Keratinocyte (primary cell): ENCODE data around the gene ZNF732. TPM values are rescaled to one million over a fixed set of nuclear protein-coding genes. Genes with fewer than 3 reads are reported as not detected.
"Not testable (repeated sequence)": the region's sequence is repeated elsewhere in the genome, so short reads cannot be mapped to it uniquely, and the experiment has no call there.

Experiments
- DNase-seq: peaks from one replicate; pipeline ENCODE4 v3.0.0-alpha.2; 2011; ENCODE audit warnings: low read depth, missing footprints, low spot score
- FAIRE-seq: peaks from 2 replicates; lab custom pipeline; 2011; peaks lifted over from hg19 to GRCh38; lab: Jason Lieb, UNC
- H2AFZ ChIP-seq: 2 replicates; pipeline ENCODE4 v1.6.0; 2012; ENCODE audit warnings: low read length, control low read depth, inconsistent platforms; ENCODE audit not compliant: control insufficient read depth
- H3K27ac ChIP-seq: 2 replicates; pipeline ENCODE4 v1.5.1; 2011; ENCODE audit warnings: low read length; ENCODE audit not compliant: control insufficient read depth, insufficient read depth
- H3K27me3 ChIP-seq: 3 replicates; pipeline ENCODE4 v1.6.0; 2011; ENCODE audit warnings: low read length; ENCODE audit not compliant: control insufficient read depth, insufficient read depth; ENCODE audit errors: extremely low read depth
- H3K36me3 ChIP-seq, 2 experiments: 2 replicates in 1 of 2; 3 replicates in 1 of 2; pipeline ENCODE4 v1.5.1; 2011; ENCODE audit warnings: low read length in 2 of 2, mild to moderate bottlenecking in 1 of 2; ENCODE audit not compliant: control insufficient read depth in 2 of 2, insufficient read depth in 2 of 2; ENCODE audit errors: extremely low read depth in 1 of 2
- H3K4me1 ChIP-seq: 3 replicates; pipeline ENCODE4 v1.5.1; 2011; ENCODE audit warnings: low read length; ENCODE audit not compliant: control insufficient read depth, insufficient read depth; ENCODE audit errors: extremely low read depth
- H3K4me2 ChIP-seq: 3 replicates; pipeline ENCODE4 v1.6.0; 2011; ENCODE audit warnings: low read depth, low read length; ENCODE audit not compliant: control insufficient read depth, insufficient read depth; ENCODE audit errors: extremely low read depth
- H3K4me3 ChIP-seq, 3 experiments: fragments of 200-600 bp in 1 of 3; sonication (generic) in 1 of 3; 2 replicates in 2 of 3; 3 replicates in 1 of 3; pipeline ENCODE4 v1.5.1; 2011 to 2016; ENCODE audit warnings: low read length in 3 of 3, mild to moderate bottlenecking in 3 of 3, control low read depth in 2 of 3, inconsistent platforms in 1 of 3, low read depth in 1 of 3, mixed read lengths in 1 of 3, mixed run types in 1 of 3, moderate library complexity in 1 of 3; ENCODE audit not compliant: control insufficient read depth in 2 of 3, insufficient read depth in 2 of 3; ENCODE audit errors: extremely low read depth in 1 of 3
- H3K79me2 ChIP-seq: 2 replicates; pipeline ENCODE4 v1.6.0; 2012; ENCODE audit warnings: low read length; ENCODE audit not compliant: control insufficient read depth, insufficient read depth
- H3K9ac ChIP-seq: 3 replicates; pipeline ENCODE4 v1.6.0; 2011; ENCODE audit warnings: low read length; ENCODE audit not compliant: control insufficient read depth, insufficient read depth; ENCODE audit errors: extremely low read depth
- H3K9me1 ChIP-seq: 3 replicates; pipeline ENCODE4 v1.6.0; 2011; ENCODE audit warnings: low read length; ENCODE audit not compliant: control insufficient read depth, insufficient read depth; ENCODE audit errors: extremely low read depth
- H3K9me3 ChIP-seq: 2 replicates; pipeline ENCODE4 v1.5.1; 2012; ENCODE audit warnings: low read depth, low read length; ENCODE audit not compliant: control insufficient read depth
- H4K20me1 ChIP-seq: 3 replicates; pipeline ENCODE4 v1.6.0; 2011; ENCODE audit warnings: low read length; ENCODE audit not compliant: control insufficient read depth, insufficient read depth; ENCODE audit errors: extremely low read depth
- CTCF ChIP-seq, 3 experiments: IDR thresholded peaks in 1 of 3; conservative IDR thresholded peaks in 1 of 3; optimal IDR thresholded peaks in 1 of 3; 2 replicates in 2 of 3; 3 replicates in 1 of 3; pipeline versions ENCODE3 to v1.5.1; 2011; ENCODE audit warnings: low read length in 3 of 3, mild to moderate bottlenecking in 3 of 3, moderate library complexity in 2 of 3, control low read depth in 1 of 3, inconsistent platforms in 1 of 3; ENCODE audit not compliant: insufficient read depth in 2 of 3; ENCODE audit errors: extremely low read depth in 1 of 3
- EZH2 ChIP-seq: IDR thresholded peaks from one replicate; pipeline ENCODE4 v1.6.1; 2012; ENCODE audit warnings: inconsistent platforms, mild to moderate bottlenecking, low read length, moderate library complexity
- dilution Hi-C: fragments of 300-500 bp; cut with MboI; formaldehyde crosslinking; loops from one replicate; pipeline ENCODE4 v1.7.0; 2020; ENCODE audit warnings: low sequenced_read_pairs; ENCODE audit not compliant: extremely low pct_ligation_motif_present
- polyA plus RNA-seq, 5 experiments: library from polyadenylated mRNA; depleted of rRNA in 3 of 5; stranded (reverse) in 3 of 5; stranded (forward) in 1 of 5; unstranded in 1 of 5; fragments of >200 nt; gene quantifications; 1 replicate in 1 of 5; 2 replicates in 3 of 5; 3 replicates in 1 of 5; pipeline versions ENCODE4 v1.2.1 to v1.2.3, GENCODE V29; 2011 to 2012; ENCODE audit warnings: missing spikeins in 2 of 5, low read depth in 1 of 5, low replicate concordance in 1 of 5

The ZNF732 gene
- polyA plus RNA-seq, 1 donor (not counting 4 experiments of a cell fraction or from before 2014, with no cell fraction given), result 1.2 TPM

DNA sequence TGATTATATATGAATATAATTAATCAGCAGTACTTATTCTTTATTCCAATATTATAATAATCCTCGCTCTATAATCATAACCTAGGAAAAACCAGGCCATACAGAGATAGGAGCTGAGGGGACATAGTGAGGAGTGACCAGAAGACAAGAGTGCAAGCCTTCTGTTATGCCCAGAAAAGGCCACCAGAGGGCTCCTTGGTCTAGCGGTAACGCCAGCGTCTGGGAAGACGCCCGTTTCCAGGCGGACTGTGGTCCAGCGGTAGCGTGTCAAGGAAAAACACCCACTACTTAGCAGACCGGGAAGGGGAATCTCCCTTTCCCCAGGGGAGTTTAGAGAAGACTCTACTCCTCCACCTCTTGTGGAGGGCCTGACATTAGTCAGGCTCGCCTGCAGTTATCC is 46.0 kb downstream of the ZNF732 start:
- H4K20me1 ChIP-seq, H3K79me2 ChIP-seq, FAIRE-seq, H3K9me1 ChIP-seq, H3K4me3 ChIP-seq, dilution Hi-C loops, H3K4me1 ChIP-seq, H3K27ac ChIP-seq, H3K4me2 ChIP-seq, H3K36me3 ChIP-seq, H3K9ac ChIP-seq, DNase-seq, H2AFZ ChIP-seq, H3K27me3 ChIP-seq: not testable (repeated sequence)
- peaks cover 13% of the 10 kb centered on the region for H3K9me3 ChIP-seq
- TF ChIP-seq CTCF (optimal IDR thresholded peaks at IDR 0.05 in 1 of 3, IDR thresholded peaks at IDR 0.05 in 1 of 3, conservative IDR thresholded peaks at IDR 0.05 in 1 of 3; ENCODE audit: extremely low read depth in 1 of 3, insufficient read depth in 2 of 3, low read length in 3 of 3), result peak in 1 of 3 experiments; percentile 8

- no peak for DNase-seq
- FAIRE-seq, result no peak
- TF ChIP-seq EZH2 (no peak), CTCF (optimal IDR thresholded peaks at IDR 0.05 in 1 of 3, IDR thresholded peaks at IDR 0.05 in 1 of 3, conservative IDR thresholded peaks at IDR 0.05 in 1 of 3; ENCODE audit: extremely low read depth in 1 of 3, insufficient read depth in 2 of 3, low read length in 3 of 3) (no peak)
- H3K36me3 ChIP-seq, result no peaks in the 10 kb centered on the region
- dilution Hi-C loops, result no loop called here
- no peaks in the 10 kb centered on the region for H3K4me1 ChIP-seq
- H4K20me1 ChIP-seq, result no peaks in the 10 kb centered on the region
- no peaks in the 10 kb centered on the region for H3K27me3 ChIP-seq
- no peaks in the 10 kb centered on the region for H3K79me2 ChIP-seq
- H3K4me3 ChIP-seq, result no peak overlapping the region
- no peak overlapping the region for H3K4me2 ChIP-seq
- peaks cover 4% of the 10 kb centered on the region for H3K9me3 ChIP-seq
- H3K27ac ChIP-seq, result no peak overlapping the region
- H2AFZ ChIP-seq, result no peak overlapping the region
- H3K9ac ChIP-seq, result no peak overlapping the region
- H3K9me1 ChIP-seq, result no peaks in the 10 kb centered on the region
These were observed 48.8 kb downstream of the ZNF732 start for GRCh38 chr4:256492-256891.
